HepG2 (cell line): Measurements from ENCODE around the gene AK2.

Experiments used
- CTCF ChIP-seq: sonication (generic); formaldehyde crosslinking; IDR thresholded peaks from 2 replicates; pipeline ENCODE4 v1.5.0; 2020; ENCODE audit warnings: mild to moderate bottlenecking, missing genetic modification reagents, moderate library complexity
- DPF2 ChIP-seq: sonication (generic); formaldehyde crosslinking; IDR thresholded peaks from 2 replicates; pipeline ENCODE4 v1.4.0; 2020; ENCODE audit warnings: mild to moderate bottlenecking, low read depth, missing genetic modification reagents, borderline replicate concordance
- FOSL1 ChIP-seq: sonication (generic); formaldehyde crosslinking; IDR thresholded peaks from 2 replicates; pipeline ENCODE4 v1.9.0; 2021; ENCODE audit warnings: missing genetic modification reagents, borderline replicate concordance
- GTF2F1 ChIP-seq: fragments of 150-350 bp; IDR thresholded peaks from 2 replicates; pipeline ENCODE4 v1.6.1; 2014; ENCODE audit warnings: low read length
- IRF2 ChIP-seq: IDR thresholded peaks from 2 replicates; pipeline ENCODE4 v1.6.1; 2018; ENCODE audit warnings: missing genetic modification reagents, missing compliant biosample characterization
- MTA3 ChIP-seq: sonication (generic); formaldehyde crosslinking; IDR thresholded peaks from 2 replicates; pipeline ENCODE4 v1.4.0; 2020; ENCODE audit warnings: missing genetic modification reagents
- RARG ChIP-seq: sonication (generic); formaldehyde crosslinking; IDR thresholded peaks from 2 replicates; pipeline ENCODE4 v1.4.0; 2020; ENCODE audit warnings: low read depth, mild to moderate bottlenecking, missing genetic modification reagents
- SNRNP70 ChIP-seq: fragments of 200-400 bp; formaldehyde crosslinking; IDR thresholded peaks from 2 replicates; pipeline ENCODE4 v1.6.1; 2017; ENCODE audit warnings: mild to moderate bottlenecking, low read depth, low read length, moderate library complexity
- SP140L ChIP-seq: sonication (generic); formaldehyde crosslinking; IDR thresholded peaks from 2 replicates; pipeline ENCODE4 v1.4.0; 2020; ENCODE audit warnings: missing genetic modification reagents, borderline replicate concordance
- ZNF24 ChIP-seq: fragments of 450-650 bp; IDR thresholded peaks from 2 replicates; pipeline ENCODE4 v1.6.1; 2017; ENCODE audit warnings: antibody characterized with exemption, mild to moderate bottlenecking
- ZNF30 ChIP-seq: sonication (generic); formaldehyde crosslinking; IDR thresholded peaks from 2 replicates; pipeline ENCODE4 v1.5.0; 2020; ENCODE audit warnings: mild to moderate bottlenecking, missing genetic modification reagents

- TF ChIP-seq SNRNP70 (no peak), MTA3 (CRISPR knock-in tag) (no peak), RARG (CRISPR knock-in tag) (no peak), ZNF24 (no peak), FOSL1 (CRISPR knock-in tag) (no peak), DPF2 (CRISPR knock-in tag) (no peak), CTCF (CRISPR knock-in tag) (no peak), ZNF30 (CRISPR knock-in tag) (no peak), GTF2F1 (no peak), IRF2 (no peak), SP140L (CRISPR knock-in tag) (no peak)
Observed at GRCh38 chr1:33017175-33017574, 19.5 kb downstream of the AK2 start.
